ENCODE measurements around the gene TRIM72. TPM values are rescaled to one million over a fixed set of nuclear protein-coding genes. Genes with fewer than 3 reads are reported as not detected.

Gene TRIM72
- total and polyA plus RNA-seq, 2 of the 4 experiments (the other 2 are of a cell fraction): not detected

DNA sequence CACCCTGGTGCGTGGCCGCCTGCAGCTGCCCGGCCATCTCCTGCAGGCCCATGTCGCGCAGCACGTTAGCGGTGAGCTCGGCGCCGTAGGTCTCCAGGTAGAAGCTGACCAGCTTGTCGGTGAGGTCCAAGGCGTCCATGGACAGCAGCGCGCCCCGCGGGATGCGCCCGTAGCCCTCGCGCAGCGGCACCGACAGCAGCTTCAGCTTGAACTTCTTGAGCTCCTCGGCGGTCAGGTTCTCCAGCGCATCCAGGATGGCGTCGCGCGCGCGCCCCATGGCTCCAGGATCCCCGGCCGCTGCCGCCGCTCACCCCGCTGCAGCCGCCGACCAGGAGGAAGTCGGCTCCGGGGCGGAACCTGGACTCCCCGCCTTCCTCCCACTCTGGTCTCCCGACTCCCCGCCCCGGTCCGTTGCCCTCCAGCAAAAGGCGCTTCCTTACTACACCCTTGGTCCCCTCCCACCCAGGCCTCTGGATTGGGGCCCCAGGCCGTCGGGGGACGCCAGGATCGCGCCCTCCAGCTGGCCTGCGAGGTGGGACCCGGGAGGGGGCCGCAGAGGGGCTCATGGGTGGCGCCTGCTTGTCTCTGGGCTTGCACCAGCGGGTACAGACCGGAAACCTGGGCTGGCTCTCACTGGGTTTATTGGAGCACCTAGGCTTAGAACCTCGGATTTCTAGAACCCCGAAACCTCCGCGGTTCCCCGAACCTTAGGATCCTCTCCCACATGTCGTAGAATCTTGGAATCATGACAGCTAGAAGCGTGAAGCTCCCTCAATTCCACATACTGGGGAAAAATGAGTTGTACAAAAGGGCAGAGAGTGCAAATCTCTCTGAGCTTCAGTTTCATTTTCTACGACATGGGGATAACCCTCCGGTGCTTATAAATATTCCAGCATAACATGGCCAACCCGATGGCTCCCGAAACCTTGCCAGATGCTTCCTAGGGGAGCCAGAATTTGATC, 11.2 kb upstream of the TRIM72 start, which contains the start of gene PYCARD:
TSS of gene PYCARD (minus strand) at position 347 of the 962 bp plus-strand sequence. CDS start at position 277, 70 bp downstream.
- H3K27me3 ChIP-seq (ENCODE audit: control insufficient read depth, insufficient read depth, low read length): peaks cover 16% of the 10 kb centered on the region
- CTCF ChIA-PET: interaction anchor here (0.7 kb wide), 1 partner anchor 254 kb away, joined by 3 read pairs; no protein-coding TSS in a partner anchor

More for the DNA sequence above, 11.2 kb upstream of the TRIM72 start, which contains the start of gene PYCARD:
- Histone ChIP-seq H2BK15ac (ENCODE audit: low read depth, low read length) (no peak within 1 kb of the TSS), H2BK5ac (ENCODE audit: low read depth, low read length, poor library complexity, severe bottlenecking) (no peak within 1 kb of the TSS), H2BK120ac (ENCODE audit: low read depth, low read length) (no peak within 1 kb of the TSS), H3K18ac (ENCODE audit: low read depth, low read length) (peak within 1 kb of the TSS; percentile 26; the same call in 1 of the 2 replicates), H3K36me3 (ENCODE audit: control insufficient read depth, insufficient read depth, low read length) (peaks cover 15% of the 10 kb centered on the region), H3K4ac (ENCODE audit: low read depth, low read length) (peak within 1 kb of the TSS; percentile 54; the same call in 1 of the 2 replicates), H3K14ac (replicated peaks; ENCODE audit: low read depth, low read length) (0 out of 2 replicates have a peak within 1 kb of the TSS, but pooled peaks have one; percentile 26), H2AK5ac (ENCODE audit: low read depth, low read length) (no peak within 1 kb of the TSS), H3K9ac (ENCODE audit: low read depth, low read length) (peak within 1 kb of the TSS; percentile 73), H2AK9ac (replicated peaks; ENCODE audit: low read depth, low read length, poor library complexity) (peak within 1 kb of the TSS; percentile 85), H3K9me1 (ENCODE audit: insufficient read depth, low read length) (peaks cover 4% of the 10 kb centered on the region; the same call in 1 of the 2 replicates), H3K56ac (ENCODE audit: extremely low read depth, insufficient read depth, low read length) (no peak within 1 kb of the TSS), H3K79me1 (ENCODE audit: low read depth in 1 of 2, low read length in 2 of 2) (peaks cover 4% of the 10 kb centered on the region in 2 experiments; a peak in 2 of 4 replicates), H4K20me1 (ENCODE audit: insufficient read depth, low read length) (peaks cover 32% of the 10 kb centered on the region), H3K27ac (ENCODE audit: insufficient read depth, low read length) (peak within 1 kb of the TSS; percentile 13; the same call in 1 of the 2 replicates), H2AFZ (replicated peaks; ENCODE audit: low read length, poor library complexity) (peak within 1 kb of the TSS; percentile 96), H3K9me3 (ENCODE audit: control insufficient read depth, insufficient read depth, low read length) (no peaks in the 10 kb centered on the region), H3K4me2 (ENCODE audit: low read depth, low read length) (peak within 1 kb of the TSS; percentile 66), H2BK20ac (ENCODE audit: low read depth, low read length) (no peak within 1 kb of the TSS), H4K91ac (ENCODE audit: insufficient read depth, low read depth, low read length) (no peak within 1 kb of the TSS), H3K4me1 (ENCODE audit: control insufficient read depth, insufficient read depth, low read length) (peaks cover 4% of the 10 kb centered on the region; the same call in 1 of the 2 replicates), H4K8ac (ENCODE audit: low read depth in 2 of 2, low read length in 2 of 2) (peak within 1 kb of the TSS; percentile 44 to 55; a peak in 2 of 4 replicates), H3K4me3 (ENCODE audit: insufficient read depth, low read depth, low read length) (peak within 1 kb of the TSS; percentile 87), H4K5ac (ENCODE audit: low read depth, low read length) (peak within 1 kb of the TSS; percentile 41; the same call in 1 of the 2 replicates), H3K23ac (ENCODE audit: low read depth, low read length) (no peak within 1 kb of the TSS)
- DNase-seq (peak; percentile 19), ATAC-seq (ENCODE audit: low read depth) (peak; percentile 59)
- in situ Hi-C loops (cut with MboI; ENCODE audit: low sequenced_read_pairs) (no loop called here), dilution Hi-C loops (cut with HindIII; ENCODE audit: low sequenced_read_pairs, unreplicated experiment) (no loop called here), intact Hi-C loops (cut with micrococcal nuclease) (loop anchor here (2.0 kb wide), 1 partner anchor 666 kb away; no protein-coding TSS in a partner anchor)
- no TSS peak for BruUV-seq (replicated peaks)
- POLR2A ChIA-PET (ENCODE audit: unreplicated experiment): interaction anchor here (1.0 to 1.5 kb wide), 2 partner anchors 11 to 23 kb away, joined by 3 to 5 read pairs; partner anchors contain the start of genes FUS and TRIM72
- 5% methylated on average over 23 of the region's 69 CpGs; no CpG with 5 or more reads in 1 of the 2 experiments for WGBS, 2 experiments (ENCODE audit: extremely low coverage in 2 of 2, insufficient read length in 1 of 2)
- no peak for TF ChIP-seq CEBPB (IDR thresholded peaks at IDR 0.05; ENCODE audit: low read depth, low read length)
- TF ChIP-seq CTCF (conservative IDR thresholded peaks at IDR 0.05; ENCODE audit: low read depth, low read length): no peak
- TF ChIP-seq MAFK (IDR thresholded peaks at IDR 0.05; ENCODE audit: low read depth, low read length): no peak
- TF ChIP-seq FOS (IDR thresholded peaks at IDR 0.05; ENCODE audit: low read depth, low read length): no peak
- TF ChIP-seq, protein P1, sequence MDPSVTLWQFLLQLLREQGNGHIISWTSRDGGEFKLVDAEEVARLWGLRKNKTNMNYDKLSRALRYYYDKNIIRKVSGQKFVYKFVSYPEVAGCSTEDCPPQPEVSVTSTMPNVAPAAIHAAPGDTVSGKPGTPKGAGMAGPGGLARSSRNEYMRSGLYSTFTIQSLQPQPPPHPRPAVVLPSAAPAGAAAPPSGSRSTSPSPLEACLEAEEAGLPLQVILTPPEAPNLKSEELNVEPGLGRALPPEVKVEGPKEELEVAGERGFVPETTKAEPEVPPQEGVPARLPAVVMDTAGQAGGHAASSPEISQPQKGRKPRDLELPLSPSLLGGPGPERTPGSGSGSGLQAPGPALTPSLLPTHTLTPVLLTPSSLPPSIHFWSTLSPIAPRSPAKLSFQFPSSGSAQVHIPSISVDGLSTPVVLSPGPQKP (IDR thresholded peaks at IDR 0.05; ENCODE audit: borderline replicate concordance, low read depth, low read length): no peak
- no peak for TF ChIP-seq BHLHE40 (IDR thresholded peaks at IDR 0.05; ENCODE audit: low read depth, low read length)
- no peak for TF ChIP-seq POLR2A (IDR thresholded peaks at IDR 0.05; ENCODE audit: low read depth, low read length)
- no peak for TF ChIP-seq RCOR1 (IDR thresholded peaks at IDR 0.05; ENCODE audit: insufficient replicate concordance, low read length)
- no peak for TF ChIP-seq RFX5 (IDR thresholded peaks at IDR 0.05; ENCODE audit: low read depth, low read length)
- no peak; the same call in 1 of the 2 replicates for TF ChIP-seq RAD21 (IDR thresholded peaks at IDR 0.05; ENCODE audit: low read length)
- no peak for TF ChIP-seq CHD1 (IDR thresholded peaks at IDR 0.05; ENCODE audit: low read depth, low read length)
- TF ChIP-seq NFE2L2 (IDR thresholded peaks at IDR 0.05; ENCODE audit: low read depth, low read length): no peak
